Posterior cingulate gyrus (tissue), 11 donors: ENCODE data around the gene C10orf90.
"Not testable (repeated sequence)": the region's sequence is repeated elsewhere in the genome, so short reads cannot be mapped to it uniquely, and the experiment has no call there.

Source experiments
- DNase-seq, 10 donors: peaks; one replicate each; pipeline versions ENCODE4 v3.0.0 to v3.0.0-alpha.2; 2020 to 2021; ENCODE audit warnings: mixed read lengths in 3 of 10
- intact Hi-C: fragments of 100-400 bp; cut with DNase I; formaldehyde crosslinking; loops from one replicate; pipeline ENCODE4 v1.15.1; 2023

C10orf90 gene

DNA sequence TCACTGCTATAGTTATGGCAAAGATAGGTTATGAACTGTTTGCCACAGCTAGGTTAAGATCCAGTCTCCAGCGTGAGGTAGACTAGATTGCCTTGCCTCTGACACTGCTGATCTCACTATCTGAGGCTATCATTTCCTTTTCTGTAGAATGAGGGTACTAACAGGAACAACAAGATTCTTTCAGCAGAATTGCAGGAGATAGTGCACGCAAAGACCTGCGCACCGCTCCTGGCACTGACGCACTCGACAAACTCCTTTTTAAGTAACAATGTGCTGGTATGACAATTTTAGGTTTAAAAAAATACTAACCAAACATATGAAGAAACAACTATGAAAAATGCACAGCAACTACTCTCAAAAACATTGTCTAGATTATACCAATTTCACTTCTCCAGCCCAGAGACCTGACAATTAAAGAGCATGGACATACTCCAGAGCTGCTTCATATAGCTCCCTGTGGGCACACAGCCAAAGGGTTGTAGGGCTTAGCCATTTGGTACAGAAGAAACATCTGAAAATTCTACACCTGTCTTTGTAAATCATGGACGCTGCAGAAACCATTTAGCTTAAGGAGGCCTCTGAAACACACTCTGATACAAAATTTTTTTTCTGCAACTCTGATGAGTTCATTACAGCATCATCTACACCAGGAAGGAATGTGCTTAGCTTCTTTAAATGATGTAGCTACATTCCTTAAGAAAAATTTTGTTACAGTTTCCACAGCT is 290.0 kb downstream of the C10orf90 start:
- no peak for DNase-seq
- intact Hi-C loops = no loop called here

DNA sequence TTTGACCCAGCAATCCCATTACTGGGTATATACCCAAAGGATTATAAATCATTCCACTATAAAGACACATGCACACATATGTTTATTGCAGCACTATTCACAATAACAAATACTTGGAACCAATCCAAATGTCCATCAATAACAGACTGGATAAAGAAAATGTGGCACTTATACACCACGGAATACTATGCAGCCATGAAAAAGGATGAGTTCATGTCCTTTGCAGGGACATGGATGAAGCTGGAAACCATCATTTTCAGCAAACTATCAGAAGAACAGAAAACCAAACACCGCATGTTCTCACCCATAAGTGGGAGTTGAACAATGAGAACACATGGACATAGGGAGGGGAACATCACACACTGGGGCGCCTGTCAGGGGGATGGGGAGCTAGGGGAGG is 291.3 kb downstream of the C10orf90 start:
- intact Hi-C loops, DNase-seq: not testable (repeated sequence)

DNA sequence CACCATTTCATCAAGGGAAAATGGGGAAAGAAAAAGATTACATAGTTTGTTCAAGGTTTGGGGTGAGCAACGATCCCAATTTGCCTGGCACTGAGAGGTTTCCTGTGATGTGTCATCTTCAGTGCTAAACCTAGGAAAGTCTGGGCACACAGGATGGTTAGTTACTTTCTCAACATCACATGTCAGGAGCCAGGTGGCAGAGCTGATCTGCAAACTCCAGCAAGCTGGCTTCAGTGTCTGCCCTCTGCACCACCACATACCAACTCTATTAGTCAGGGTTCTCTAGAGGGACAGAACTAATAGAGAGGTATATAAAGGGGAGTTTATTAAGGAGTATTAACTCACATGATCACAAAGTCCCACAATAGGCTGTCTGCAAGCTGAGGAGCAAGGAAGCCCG is 293.5 kb downstream of the C10orf90 start:
- DNase-seq = no peak
- intact Hi-C loops = no loop called here

DNA sequence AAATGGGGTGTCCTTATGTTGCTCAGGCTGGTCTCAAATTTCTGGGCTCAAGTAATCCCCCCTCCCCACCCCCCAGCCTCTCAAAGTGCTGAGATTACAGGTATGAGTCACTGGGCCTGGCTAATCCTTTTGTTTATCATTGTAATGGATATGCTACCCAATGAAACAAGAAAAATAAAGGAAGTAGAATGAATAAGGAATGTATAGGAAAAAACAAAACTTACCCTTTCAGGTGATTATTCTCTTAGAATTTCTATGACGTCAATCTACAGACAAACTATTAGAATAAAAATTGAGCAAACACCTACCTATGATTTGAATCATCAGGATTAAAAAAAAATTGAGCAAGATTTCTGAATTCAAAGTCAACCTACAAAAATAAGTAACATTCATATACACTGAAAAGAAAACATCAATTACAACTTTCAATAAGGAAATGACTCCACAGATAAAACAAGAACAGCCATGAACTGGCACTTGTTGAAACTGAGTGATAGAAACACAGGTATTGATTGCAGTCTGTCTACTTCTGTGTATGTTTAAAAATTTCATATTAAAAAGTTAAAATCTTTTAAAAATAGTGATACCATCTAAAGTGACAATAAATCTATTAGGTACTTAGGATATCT is 294.5 kb downstream of the C10orf90 start:
- DNase-seq = no peak
- intact Hi-C loops = no loop called here

DNA sequence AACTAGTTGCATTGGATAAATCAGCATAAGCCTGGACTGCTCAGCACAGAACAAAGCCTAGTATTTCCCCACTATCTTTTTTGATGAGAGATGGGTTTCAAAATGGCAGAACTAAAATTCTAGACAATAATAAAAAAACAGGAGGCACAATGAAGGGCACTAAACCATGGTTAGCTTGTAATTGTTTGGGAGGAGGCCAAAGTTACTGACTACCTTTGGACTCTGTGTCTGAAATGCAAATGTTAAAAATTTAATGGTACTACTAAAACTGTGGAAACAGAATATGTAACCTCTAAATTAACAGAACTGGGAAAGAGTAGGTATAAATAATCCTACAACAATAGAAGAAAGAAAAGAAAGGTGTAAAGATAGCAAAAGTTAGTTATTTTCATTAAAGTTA is 295.2 kb downstream of the C10orf90 start:
- DNase-seq = no peak
- intact Hi-C loops = no loop called here
